ENCODE measurements around the gene USP38.

DNA sequence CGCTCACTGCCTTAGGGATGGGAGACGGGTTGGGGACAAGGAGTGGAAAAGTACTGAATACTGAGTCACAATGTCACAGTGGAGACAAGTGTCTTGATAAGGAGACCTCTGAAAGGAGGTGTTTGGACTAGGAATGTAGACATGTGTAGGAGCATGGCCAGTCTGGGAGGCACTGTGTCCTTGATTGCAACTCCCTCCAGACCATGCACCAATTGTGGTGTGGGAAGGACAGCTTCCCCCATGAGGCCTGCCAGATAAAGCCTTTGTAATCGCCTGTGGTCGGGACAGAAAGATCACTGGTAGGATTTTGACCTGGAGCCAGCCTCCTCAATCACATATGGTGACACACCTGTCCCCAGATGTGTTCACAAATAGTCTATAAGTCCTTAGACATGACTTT, 64.1 kb downstream of the USP38 start:
- TF ChIP-seq CTCF (IDR thresholded peaks at IDR 0.05) (no peak), POLR2A (IDR thresholded peaks at IDR 0.05) (no peak)
